ENCODE results near the gene CD47.

GRCh38 chr3:108119398-108120104 lies 28.7 kb upstream of the CD47 start:
- TF ChIP-seq CTCF (IDR thresholded peaks at IDR 0.05; ENCODE audit: insufficient read depth, low read length) = no peak
- TF ChIP-seq SPI1 (IDR thresholded peaks at IDR 0.05; ENCODE audit: borderline replicate concordance, low read depth) = no peak

Data from HL-60 (cell line).